ENCODE data around the gene TSPAN9. TPM values are rescaled to one million over a fixed set of nuclear protein-coding genes. Genes with fewer than 3 reads are reported as not detected.

The TSPAN9 gene
- total RNA-seq: 1 to 10 TPM in 2 of 3 donors, under 1 TPM in 1; 0.86 to 1.6 (median 1.1) TPM
- total RNA-seq (2013): 2.5 TPM

GRCh38 chr12:3076730-3077571, at the start of gene TSPAN9:
TSPAN9 (plus strand) TSS chr12:3077379; CDS start chr12:3201194, 123,815 bp downstream.
- no peak within 1 kb of the TSS for H3K27ac ChIP-seq (ENCODE audit: low read length)
- H3K4me1 ChIP-seq (ENCODE audit: control insufficient read depth, insufficient read depth, low read length): peaks cover 14% of the 10 kb centered on the region
- 1% methylated on average over 87 of the region's 95 CpGs for WGBS (ENCODE audit: insufficient coverage)
- peak within 1 kb of the TSS; percentile 39 for H3K4me3 ChIP-seq (ENCODE audit: low read length)
- peaks cover 3% of the 10 kb centered on the region for H3K27me3 ChIP-seq (ENCODE audit: control insufficient read depth, insufficient read depth, low read length)
- H3K36me3 ChIP-seq (ENCODE audit: control insufficient read depth, insufficient read depth, low read length): no peaks in the 10 kb centered on the region
- ATAC-seq: peak; percentile 85 to 88 (median 86)
- intact Hi-C loops (cut with micrococcal nuclease): no loop called here
- Mint-ChIP-seq H3K9me3 (no peaks in the 10 kb centered on the region), H3K4me3 (peak within 1 kb of the TSS; percentile 85), H3K4me1 (peaks cover 0 to 12% of the 10 kb centered on the region in 2 donors), H3K36me3 (no peaks in the 10 kb centered on the region), H3K27ac (peak within 1 kb of the TSS; percentile 31 to 71), H3K27me3 (ENCODE audit: low read depth in 2 of 2) (peaks cover 5 to 6% of the 10 kb centered on the region in 2 donors)
- TF ChIP-seq CTCF (IDR thresholded peaks at IDR 0.05): no peak
- no peaks in the 10 kb centered on the region for H3K9me3 ChIP-seq (ENCODE audit: control insufficient read depth, insufficient read depth, low read length)
- peak; percentile 54 to 81 for DNase-seq

- H3K27ac ChIP-seq (ENCODE audit: low read length): no peak overlapping the region
- ATAC-seq (no peak), DNase-seq (no peak)
- H3K9me3 ChIP-seq (ENCODE audit: control insufficient read depth, insufficient read depth, low read length): no peaks in the 10 kb centered on the region
- H3K4me1 ChIP-seq (ENCODE audit: control insufficient read depth, insufficient read depth, low read length): no peaks in the 10 kb centered on the region
- intact Hi-C loops (cut with micrococcal nuclease): no loop called here
- Mint-ChIP-seq H3K4me1 (no peaks in the 10 kb centered on the region), H3K4me3 (no peak overlapping the region), H3K36me3 (no peaks in the 10 kb centered on the region), H3K27me3 (ENCODE audit: low read depth in 2 of 2) (peaks cover 0 to 2% of the 10 kb centered on the region in 2 donors), H3K27ac (no peak overlapping the region), H3K9me3 (no peaks in the 10 kb centered on the region)
- H3K27me3 ChIP-seq (ENCODE audit: control insufficient read depth, insufficient read depth, low read length): no peaks in the 10 kb centered on the region
- WGBS (ENCODE audit: insufficient coverage): 74% methylated on average over 5 of the region's 7 CpGs
- no peaks in the 10 kb centered on the region for H3K36me3 ChIP-seq (ENCODE audit: control insufficient read depth, insufficient read depth, low read length)
- TF ChIP-seq CTCF (IDR thresholded peaks at IDR 0.05): no peak
- H3K4me3 ChIP-seq (ENCODE audit: low read length): no peak overlapping the region
Observed at GRCh38 chr12:3028108-3028507, 49.1 kb upstream of the TSPAN9 start.

GRCh38 chr12:3030821-3031429, 46.3 kb upstream of the TSPAN9 start:
- Mint-ChIP-seq H3K9me3 (no peaks in the 10 kb centered on the region), H3K4me3 (no peak overlapping the region), H3K27me3 (ENCODE audit: low read depth in 2 of 2) (no peaks in the 10 kb centered on the region), H3K4me1 (no peaks in the 10 kb centered on the region), H3K27ac (no peak overlapping the region), H3K36me3 (no peaks in the 10 kb centered on the region)
- Histone ChIP-seq H3K9me3 (ENCODE audit: control insufficient read depth, insufficient read depth, low read length) (no peaks in the 10 kb centered on the region), H3K27ac (ENCODE audit: low read length) (no peak overlapping the region), H3K4me3 (ENCODE audit: low read length) (no peak overlapping the region), H3K4me1 (ENCODE audit: control insufficient read depth, insufficient read depth, low read length) (no peaks in the 10 kb centered on the region), H3K27me3 (ENCODE audit: control insufficient read depth, insufficient read depth, low read length) (no peaks in the 10 kb centered on the region), H3K36me3 (ENCODE audit: control insufficient read depth, insufficient read depth, low read length) (no peaks in the 10 kb centered on the region)
- TF ChIP-seq CTCF (IDR thresholded peaks at IDR 0.05): no peak
- intact Hi-C loops (cut with micrococcal nuclease): no loop called here
- DNase-seq (no peak), ATAC-seq (no peak)
- WGBS (ENCODE audit: insufficient coverage): 91% methylated on average over 21 of the region's 21 CpGs

Data from natural killer cell (primary cell).